Stomach (tissue), 9 donors: ENCODE measurements around the gene TRPV3. TPM values are rescaled to one million over a fixed set of nuclear protein-coding genes. Genes with fewer than 3 reads are reported as not detected.

Experiments used
- DNase-seq, 2 donors: peaks; one replicate each; pipeline versions ENCODE4 v3.0.0 to v3.0.0-alpha.2; 2013 to 2019
- H3K27ac ChIP-seq, 5 donors: fragments of 200-600 bp in 4 of 5; sonication (generic) in 4 of 5; one replicate each; pipeline ENCODE4 v1.5.1; 2013 to 2019; ENCODE audit warnings: mild to moderate bottlenecking in 1 of 5, moderate library complexity in 1 of 5
- H3K27me3 ChIP-seq, 3 donors: fragments of 200-600 bp; sonication (generic); one replicate each; pipeline ENCODE4 v1.5.1; 2017 to 2019; ENCODE audit warnings: mixed run types in 1 of 3
- H3K36me3 ChIP-seq, 4 donors: fragments of 200-600 bp; sonication (generic); 1 replicate in 3 of 4; 2 replicates in 1 of 4; pipeline ENCODE4 v1.5.1; 2016 to 2019
- H3K4me1 ChIP-seq, 4 donors: fragments of 200-600 bp; sonication (generic); one replicate each; pipeline ENCODE4 v1.5.1; 2016 to 2019
- H3K4me3 ChIP-seq, 4 donors: fragments of 200-600 bp; sonication (generic) in 3 of 4; one replicate each; pipeline ENCODE4 v1.5.1; 2016 to 2019; ENCODE audit warnings: mild to moderate bottlenecking in 1 of 4
- H3K9me3 ChIP-seq, 4 donors: fragments of 200-600 bp; sonication (generic); one replicate each; pipeline ENCODE4 v1.5.1; 2016 to 2019
- CTCF ChIP-seq, 7 experiments: fragments of 450-650 bp in 4 of 7; fragments of 200-600 bp in 3 of 7; sonication (generic) in 3 of 7; IDR thresholded peaks; one replicate each; pipeline ENCODE4 v1.5.1; 2016 to 2019; ENCODE audit warnings: antibody characterized with exemption in 7 of 7, control low read depth in 2 of 7, mild to moderate bottlenecking in 1 of 7
- EP300 ChIP-seq: sonication (generic); formaldehyde crosslinking; IDR thresholded peaks from one replicate; pipeline ENCODE4 v1.6.1; 2017; ENCODE audit warnings: antibody characterized with exemption
- POLR2A ChIP-seq, 4 donors: fragments of 450-650 bp; IDR thresholded peaks; one replicate each; pipeline ENCODE4 v1.6.1; 2016; ENCODE audit warnings: antibody characterized with exemption in 4 of 4, control low read depth in 2 of 4, mild to moderate bottlenecking in 1 of 4, moderate library complexity in 1 of 4
- POLR2AphosphoS5 ChIP-seq, 3 donors: sonication (generic); formaldehyde crosslinking; IDR thresholded peaks; one replicate each; pipeline ENCODE4 v1.6.1; 2016; ENCODE audit warnings: antibody characterized with exemption in 3 of 3
- WGBS, 5 donors: extraction: QIAGEN DNeasy Blood & Tissue Kit in 3 of 5; methylation state at CpG; one replicate each; pipeline versions ENCODE4 v1.1.5 to v1.1.7; 2013 to 2018; 5-methylcytosine and 5-hydroxymethylcytosine counted together
- intact Hi-C: fragments of 100-400 bp; cut with DNase I; formaldehyde crosslinking; loops from one replicate; pipeline ENCODE4 v1.15.1; 2023; ENCODE audit warnings: low total_unique reads
- polyA plus RNA-seq, 3 donors: library from polyadenylated mRNA; stranded (reverse); fragments of 200-250 nt; gene quantifications; one replicate each; pipeline ENCODE4 v1.2.3, GENCODE V29; 2013
- total RNA-seq, 5 donors: library from RNA; depleted of rRNA; stranded (reverse); fragments of >200 nt; gene quantifications; one replicate each; pipeline versions ENCODE4 v1.1.0 to v1.2.3, GENCODE V29; 2014 to 2016
- donor health status: healthy with polysubstance abuse.
- donor health status: Bipolar disorder and iron deficiency.
- donor health status: healthy.

The TRPV3 gene
- total and polyA plus RNA-seq, 8 donors: under 0.01 to 6.7 (median 0.33) TPM; not detected in 1

GRCh38 chr17:3553419-3554401 is 3.9 kb downstream of the TRPV3 start:
- Histone ChIP-seq H3K27me3 (peaks cover 0 to 44% (median 0%) of the 10 kb centered on the region in 3 donors), H3K4me1 (peaks cover 8 to 16% (median 13%) of the 10 kb centered on the region in 4 donors), H3K36me3 (no peaks in the 10 kb centered on the region), H3K4me3 (no peak overlapping the region), H3K9me3 (no peaks in the 10 kb centered on the region), H3K27ac (no peak overlapping the region)
- no peak for DNase-seq
- intact Hi-C loops: no loop called here
- WGBS, 5 donors: 84 to 92% (median 85%) methylated on average over 21 of the region's 21 CpGs
- no peak for TF ChIP-seq EP300
- no peak for TF ChIP-seq POLR2A (IDR thresholded peaks at IDR 0.05)
- TF ChIP-seq CTCF (IDR thresholded peaks at IDR 0.05): no peak
- TF ChIP-seq POLR2AphosphoS5 (IDR thresholded peaks at IDR 0.05): no peak

GRCh38 chr17:3552916-3553315 is 4.7 kb downstream of the TRPV3 start:
- H3K4me3 ChIP-seq: no peak overlapping the region
- WGBS, 5 donors: 84 to 90% (median 87%) methylated on average over 7 of the region's 7 CpGs
- H3K9me3 ChIP-seq: no peaks in the 10 kb centered on the region
- H3K27me3 ChIP-seq: peaks cover 0 to 43% (median 0%) of the 10 kb centered on the region in 3 donors
- intact Hi-C loops: no loop called here
- no peak overlapping the region for H3K27ac ChIP-seq
- DNase-seq: no peak
- no peak for TF ChIP-seq CTCF (IDR thresholded peaks at IDR 0.05)
- no peak for TF ChIP-seq POLR2A (IDR thresholded peaks at IDR 0.05)
- no peak for TF ChIP-seq EP300
- no peak for TF ChIP-seq POLR2AphosphoS5 (IDR thresholded peaks at IDR 0.05)
- peaks cover 1 to 10% (median 8%) of the 10 kb centered on the region in 4 donors for H3K4me1 ChIP-seq
- H3K36me3 ChIP-seq: no peaks in the 10 kb centered on the region

GRCh38 chr17:3551189-3551588 is 6.4 kb downstream of the TRPV3 start:
- Histone ChIP-seq H3K4me1 (no peaks in the 10 kb centered on the region), H3K4me3 (no peak overlapping the region), H3K27me3 (peaks cover 0 to 27% (median 0%) of the 10 kb centered on the region in 3 donors), H3K36me3 (no peaks in the 10 kb centered on the region), H3K27ac (no peak overlapping the region), H3K9me3 (no peaks in the 10 kb centered on the region)
- TF ChIP-seq POLR2A (IDR thresholded peaks at IDR 0.05) (no peak), POLR2AphosphoS5 (IDR thresholded peaks at IDR 0.05) (no peak), CTCF (IDR thresholded peaks at IDR 0.05) (peak in 1 of 7 experiments; percentile 10), EP300 (no peak)
- DNase-seq: peak in 1 of 2 donors; percentile 42
- intact Hi-C loops: no loop called here
- 75 to 82% (median 81%) methylated on average over 6 of the region's 6 CpGs for WGBS, 5 donors

- Histone ChIP-seq H3K27me3 (peaks cover 0 to 15% (median 0%) of the 10 kb centered on the region in 3 donors), H3K36me3 (no peaks in the 10 kb centered on the region), H3K4me3 (no peak overlapping the region), H3K27ac (no peak overlapping the region), H3K4me1 (no peaks in the 10 kb centered on the region), H3K9me3 (no peaks in the 10 kb centered on the region)
- intact Hi-C loops: no loop called here
- 94 to 98% (median 96%) methylated on average over 2 of the region's 2 CpGs for WGBS, 5 donors
- DNase-seq: no peak
- TF ChIP-seq POLR2A (IDR thresholded peaks at IDR 0.05) (no peak), POLR2AphosphoS5 (IDR thresholded peaks at IDR 0.05) (no peak), EP300 (no peak), CTCF (IDR thresholded peaks at IDR 0.05) (no peak)
Observed at GRCh38 chr17:3549610-3550162, 7.9 kb downstream of the TRPV3 start.
